HCT116 (cell line): Measurements from ENCODE around the gene HAPLN2. TPM values are rescaled to one million over a fixed set of nuclear protein-coding genes. Genes with fewer than 3 reads are reported as not detected.
A peak's percentile ranks its signal among the peaks of the same experiment; 100 is the strongest.

Source experiments
- ATAC-seq: fragments of 200-7000 bp; cut with Tn5 transposase; 2 replicates; pipeline ENCODE4 v1.9.1; 2020; ENCODE audit warnings: mild to moderate bottlenecking, moderate library complexity
- BruUV-seq: library from RNA; stranded (reverse); fragments of 400-500 nt; replicated peaks from 2 replicates; lab custom pipeline; 2021; lab: Mats Ljungman, UMichigan
- CTCF ChIA-PET: fragments of 300-600 bp; sonication (Branson Sonifier 250); formaldehyde crosslinking; loops from one replicate; lab custom pipeline; 2021; ENCODE audit warnings: antibody characterized with exemption; lab: Charles Lee
- POLR2A ChIA-PET: fragments of 300-600, 350-600 bp; sonication (Branson Sonifier 250); formaldehyde crosslinking; loops from one replicate; lab custom pipeline; 2021; ENCODE audit warnings: antibody characterized with exemption; lab: Charles Lee
- RAD21 ChIA-PET, 2 experiments: fragments of 300-600 bp; sonication (Branson Sonifier 250); formaldehyde crosslinking; loops; one replicate each; lab custom pipeline; 2023; ENCODE audit warnings: low total read pairs in 2 of 2; ENCODE audit not compliant: uncharacterized antibody in 2 of 2, unreplicated experiment in 2 of 2, low non-redundant PET in 1 of 2; lab: Charles Lee
- DNase-seq: peaks from one replicate; pipeline ENCODE4 v3.0.0-alpha.2; 2010; ENCODE audit warnings: low read depth, low spot score
- H2AFZ ChIP-seq: fragments of 200-600 bp; shearing (Covaris generic), sonication (generic); 2 replicates; pipeline ENCODE4 v1.6.1; 2017; ENCODE audit warnings: low read depth, mixed run types, mixed read lengths, antibody characterized with exemption, low read length; ENCODE audit not compliant: poor library complexity, severe bottlenecking
- H3K27ac ChIP-seq: 2 replicates; pipeline ENCODE4 v1.5.1; 2012; ENCODE audit warnings: low read depth, low read length
- H3K27me3 ChIP-seq: fragments of 200-600 bp; sonication (generic); 2 replicates; pipeline ENCODE4 v1.6.1; 2016; ENCODE audit warnings: mixed run types, low read length, mixed read lengths; ENCODE audit not compliant: insufficient read depth
- H3K36me3 ChIP-seq, 2 experiments: fragments of 200-500 bp in 1 of 2; fragments of 200-600 bp in 1 of 2; sonication (Bioruptor generic) in 1 of 2; sonication (generic) in 1 of 2; 2 replicates each; pipeline versions ENCODE4 v1.5.1 to v1.6.1; 2014 to 2016; ENCODE audit warnings: low read length in 2 of 2, inconsistent platforms in 1 of 2, mixed read lengths in 1 of 2, mixed run types in 1 of 2; ENCODE audit not compliant: insufficient read depth in 2 of 2, control insufficient read depth in 1 of 2
- H3K4me1 ChIP-seq, 2 experiments: fragments of 200-600 bp in 1 of 2; sonication (generic) in 1 of 2; 2 replicates each; pipeline versions ENCODE4 v1.5.1 to v1.6.1; 2012 to 2017; ENCODE audit warnings: low read length in 2 of 2, inconsistent platforms in 1 of 2, mild to moderate bottlenecking in 1 of 2, mixed read lengths in 1 of 2, mixed run types in 1 of 2, moderate library complexity in 1 of 2; ENCODE audit not compliant: insufficient read depth in 2 of 2, control insufficient read depth in 1 of 2
- H3K4me2 ChIP-seq: fragments of 200-600 bp; sonication (generic); 2 replicates; pipeline ENCODE4 v1.6.1; 2017; ENCODE audit warnings: mixed run types, low read length, mixed read lengths
- H3K4me3 ChIP-seq, 2 experiments: fragments of 200-600 bp in 1 of 2; sonication (generic) in 1 of 2; replicated peaks in 1 of 2; 2 replicates each; pipeline ENCODE4 v1.5.1; 2011 to 2016; ENCODE audit warnings: low read length in 2 of 2, control low read depth in 1 of 2, low read depth in 1 of 2, mild to moderate bottlenecking in 1 of 2, mixed read lengths in 1 of 2, mixed run types in 1 of 2
- H3K79me2 ChIP-seq: fragments of 200-600 bp; sonication (generic); 2 replicates; pipeline ENCODE4 v1.6.1; 2017; ENCODE audit warnings: mild to moderate bottlenecking, mixed run types, low read length, moderate library complexity, mixed read lengths; ENCODE audit not compliant: insufficient read depth
- H3K9ac ChIP-seq: fragments of 200-600 bp; sonication (generic); 2 replicates; pipeline ENCODE4 v1.6.1; 2016; ENCODE audit warnings: low read length, mixed read lengths
- H3K9me2 ChIP-seq: fragments of 200-600 bp; sonication (generic), shearing (Covaris generic); 2 replicates; pipeline ENCODE4 v1.6.1; 2017; ENCODE audit warnings: mixed run types, mild to moderate bottlenecking, moderate library complexity; ENCODE audit not compliant: insufficient read depth
- H3K9me3 ChIP-seq, 2 experiments: fragments of 200-500 bp in 1 of 2; fragments of 200-600 bp in 1 of 2; sonication (Bioruptor generic) in 1 of 2; sonication (generic) in 1 of 2; 2 replicates each; pipeline ENCODE4 v1.6.1; 2014 to 2017; ENCODE audit warnings: low read length in 2 of 2, mixed read lengths in 2 of 2, inconsistent platforms in 1 of 2, low read depth in 1 of 2, mild to moderate bottlenecking in 1 of 2, mixed run types in 1 of 2, moderate library complexity in 1 of 2; ENCODE audit not compliant: control insufficient read depth in 1 of 2, insufficient read depth in 1 of 2
- H4K20me1 ChIP-seq: fragments of 200-600 bp; sonication (generic), shearing (Covaris generic); 2 replicates; pipeline ENCODE4 v1.6.1; 2017; ENCODE audit warnings: mixed run types, mild to moderate bottlenecking, moderate library complexity; ENCODE audit not compliant: insufficient read depth
- EZH2 ChIP-seq: fragments of 200-600 bp; sonication (generic); IDR thresholded peaks from 2 replicates; pipeline ENCODE4 v1.6.1; 2017; ENCODE audit warnings: antibody characterized with exemption, mixed run types
- POLR2A ChIP-seq: IDR thresholded peaks from 2 replicates; pipeline ENCODE4 v1.7.0; 2011; ENCODE audit warnings: borderline replicate concordance; ENCODE audit not compliant: insufficient read depth, insufficient read length; ENCODE audit errors: extremely low read depth
- YY1 ChIP-seq: IDR thresholded peaks from 2 replicates; pipeline ENCODE4 v1.6.1; 2011; ENCODE audit warnings: low read length, low read depth, moderate library complexity, mild to moderate bottlenecking; ENCODE audit not compliant: insufficient replicate concordance; ENCODE audit errors: extremely low read depth
- ZFX ChIP-seq: fragments of 450-650 bp; IDR thresholded peaks from 2 replicates; pipeline ENCODE4 v1.6.1; 2017
- intact Hi-C: fragments of 100-400 bp; cut with micrococcal nuclease; formaldehyde crosslinking; loops from 2 replicates; pipeline ENCODE4 v1.10.0; 2022
- total RNA-seq: library from RNA; stranded (reverse); gene quantifications from one replicate; pipeline ENCODE4 v1.2.1, GENCODE V29; 2021; ENCODE audit not compliant: unreplicated experiment
- TF ChIP-seq, protein P1 (sequence below), 3 experiments: fragments of 200-600 bp in 1 of 3; sonication (generic) in 1 of 3; IDR thresholded peaks in 2 of 3; conservative IDR thresholded peaks in 1 of 3; 2 replicates each; pipeline ENCODE4 v1.5.1; 2012 to 2017; ENCODE audit warnings: low read depth in 2 of 3, low read length in 2 of 3, antibody characterized with exemption in 1 of 3, borderline replicate concordance in 1 of 3, control low read depth in 1 of 3, mild to moderate bottlenecking in 1 of 3, mixed read lengths in 1 of 3, mixed run types in 1 of 3, moderate library complexity in 1 of 3; ENCODE audit not compliant: insufficient read depth in 1 of 3
- TF ChIP-seq, protein P2 (sequence below): IDR thresholded peaks from 2 replicates; pipeline ENCODE4 v1.6.1; 2011; ENCODE audit warnings: mild to moderate bottlenecking, low read length, moderate library complexity; ENCODE audit not compliant: insufficient replicate concordance; ENCODE audit errors: extremely low read depth

HAPLN2 gene
- total RNA-seq, 1 experiment from 2014 or later = 0.54 TPM

DNA sequence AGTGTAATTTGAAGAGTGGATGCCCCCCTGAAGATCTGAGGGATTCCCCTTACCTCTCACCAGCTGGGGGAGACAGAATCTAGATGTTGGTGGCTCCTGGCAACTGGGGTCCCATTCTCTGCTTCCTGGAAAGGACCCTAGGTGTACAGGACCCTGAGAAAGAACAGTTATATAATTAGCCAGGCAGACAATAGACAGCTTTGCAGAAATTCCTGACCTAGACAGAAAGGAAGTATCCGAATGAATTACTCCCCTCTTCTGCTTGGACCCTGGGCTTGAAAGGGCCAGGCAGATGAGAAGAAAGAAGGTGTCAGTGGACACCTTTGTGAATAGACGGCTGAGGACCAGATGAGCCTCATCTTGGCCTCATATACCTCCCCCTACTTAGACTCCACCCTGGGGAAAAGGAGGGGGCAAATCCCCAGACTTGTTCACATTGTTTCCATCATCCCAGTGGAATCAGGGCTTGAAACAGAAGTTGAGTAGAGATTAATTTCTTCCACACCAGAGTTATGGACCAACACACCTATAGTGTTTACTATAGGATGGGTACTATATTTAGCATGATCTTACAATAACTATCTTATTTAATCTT, 45.1 kb upstream of the HAPLN2 start:
- peaks cover 9 to 14% of the 10 kb centered on the region in 2 experiments for H3K4me1 ChIP-seq
- no peak overlapping the region for H3K4me3 ChIP-seq
- no peak overlapping the region for H3K4me2 ChIP-seq
- RAD21 ChIA-PET = no interaction called here
- H3K9ac ChIP-seq = no peak overlapping the region
- BruUV-seq = no TSS peak
- ATAC-seq = no peak
- TF ChIP-seq, protein P1, sequence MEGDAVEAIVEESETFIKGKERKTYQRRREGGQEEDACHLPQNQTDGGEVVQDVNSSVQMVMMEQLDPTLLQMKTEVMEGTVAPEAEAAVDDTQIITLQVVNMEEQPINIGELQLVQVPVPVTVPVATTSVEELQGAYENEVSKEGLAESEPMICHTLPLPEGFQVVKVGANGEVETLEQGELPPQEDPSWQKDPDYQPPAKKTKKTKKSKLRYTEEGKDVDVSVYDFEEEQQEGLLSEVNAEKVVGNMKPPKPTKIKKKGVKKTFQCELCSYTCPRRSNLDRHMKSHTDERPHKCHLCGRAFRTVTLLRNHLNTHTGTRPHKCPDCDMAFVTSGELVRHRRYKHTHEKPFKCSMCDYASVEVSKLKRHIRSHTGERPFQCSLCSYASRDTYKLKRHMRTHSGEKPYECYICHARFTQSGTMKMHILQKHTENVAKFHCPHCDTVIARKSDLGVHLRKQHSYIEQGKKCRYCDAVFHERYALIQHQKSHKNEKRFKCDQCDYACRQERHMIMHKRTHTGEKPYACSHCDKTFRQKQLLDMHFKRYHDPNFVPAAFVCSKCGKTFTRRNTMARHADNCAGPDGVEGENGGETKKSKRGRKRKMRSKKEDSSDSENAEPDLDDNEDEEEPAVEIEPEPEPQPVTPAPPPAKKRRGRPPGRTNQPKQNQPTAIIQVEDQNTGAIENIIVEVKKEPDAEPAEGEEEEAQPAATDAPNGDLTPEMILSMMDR (IDR thresholded peaks at IDR 0.05 in 2 of 3, conservative IDR thresholded peaks at IDR 0.05 in 1 of 3; ENCODE audit: borderline replicate concordance in 1 of 3, insufficient read depth in 1 of 3, low read depth in 2 of 3, low read length in 2 of 3) = peak in 1 of 3 experiments; percentile 5; a peak in 1 of 6 replicates
- TF ChIP-seq, protein P2, sequence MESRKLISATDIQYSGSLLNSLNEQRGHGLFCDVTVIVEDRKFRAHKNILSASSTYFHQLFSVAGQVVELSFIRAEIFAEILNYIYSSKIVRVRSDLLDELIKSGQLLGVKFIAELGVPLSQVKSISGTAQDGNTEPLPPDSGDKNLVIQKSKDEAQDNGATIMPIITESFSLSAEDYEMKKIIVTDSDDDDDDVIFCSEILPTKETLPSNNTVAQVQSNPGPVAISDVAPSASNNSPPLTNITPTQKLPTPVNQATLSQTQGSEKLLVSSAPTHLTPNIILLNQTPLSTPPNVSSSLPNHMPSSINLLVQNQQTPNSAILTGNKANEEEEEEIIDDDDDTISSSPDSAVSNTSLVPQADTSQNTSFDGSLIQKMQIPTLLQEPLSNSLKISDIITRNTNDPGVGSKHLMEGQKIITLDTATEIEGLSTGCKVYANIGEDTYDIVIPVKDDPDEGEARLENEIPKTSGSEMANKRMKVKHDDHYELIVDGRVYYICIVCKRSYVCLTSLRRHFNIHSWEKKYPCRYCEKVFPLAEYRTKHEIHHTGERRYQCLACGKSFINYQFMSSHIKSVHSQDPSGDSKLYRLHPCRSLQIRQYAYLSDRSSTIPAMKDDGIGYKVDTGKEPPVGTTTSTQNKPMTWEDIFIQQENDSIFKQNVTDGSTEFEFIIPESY = no peak
- H3K79me2 ChIP-seq = peaks cover 26% of the 10 kb centered on the region
- CTCF ChIA-PET = no interaction called here
- no peaks in the 10 kb centered on the region for H3K9me3 ChIP-seq
- peaks cover 0 to 4% of the 10 kb centered on the region in 2 experiments; a peak in 1 of 4 replicates for H3K36me3 ChIP-seq
- no peak overlapping the region for H3K27ac ChIP-seq
- no peak for DNase-seq
- H3K27me3 ChIP-seq = no peaks in the 10 kb centered on the region
- H3K9me2 ChIP-seq = no peaks in the 10 kb centered on the region
- no peak overlapping the region for H2AFZ ChIP-seq
- intact Hi-C loops = no loop called here
- H4K20me1 ChIP-seq = no peaks in the 10 kb centered on the region
- POLR2A ChIA-PET = no interaction called here

DNA sequence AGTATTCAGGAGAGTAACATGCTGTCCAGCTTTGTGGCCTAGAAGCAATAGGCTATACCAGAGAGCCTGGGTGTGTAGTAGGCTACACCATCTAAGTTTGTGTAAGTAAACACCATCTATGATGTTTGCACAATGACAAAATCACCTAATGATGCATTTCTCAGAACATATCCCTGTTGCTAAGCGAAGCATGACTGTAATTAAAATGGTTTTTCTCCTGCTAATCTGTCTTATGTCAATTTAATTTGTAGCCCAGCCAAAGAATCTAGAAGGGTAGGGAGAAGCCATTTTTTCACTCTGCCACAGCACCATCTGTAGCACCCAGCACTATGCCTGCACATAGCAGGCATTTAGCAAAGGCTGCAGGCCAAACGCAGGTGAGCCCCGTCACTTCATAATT, 41.7 kb upstream of the HAPLN2 start:
- Histone ChIP-seq H3K9me2 (no peaks in the 10 kb centered on the region), H3K27me3 (no peaks in the 10 kb centered on the region), H4K20me1 (no peaks in the 10 kb centered on the region), H3K4me2 (no peak overlapping the region), H2AFZ (no peak overlapping the region), H3K4me1 (peaks cover 0 to 3% of the 10 kb centered on the region in 2 experiments; a peak in 1 of 4 replicates), H3K79me2 (no peaks in the 10 kb centered on the region), H3K9me3 (no peaks in the 10 kb centered on the region), H3K9ac (no peak overlapping the region), H3K4me3 (no peak overlapping the region), H3K27ac (no peak overlapping the region), H3K36me3 (no peaks in the 10 kb centered on the region)
- DNase-seq (no peak), ATAC-seq (no peak)
- TF ChIP-seq EZH2 (no peak), POLR2A (no peak), YY1 (no peak), ZFX (no peak)
- CTCF ChIA-PET = no interaction called here
- intact Hi-C loops = no loop called here
- BruUV-seq = no TSS peak
- POLR2A ChIA-PET = no interaction called here
- RAD21 ChIA-PET = no interaction called here
